HG03095 (cell line): ENCODE measurements around the gene PTPRA.
"Not testable (repeated sequence)": the region's sequence is repeated elsewhere in the genome, so short reads cannot be mapped to it uniquely, and the experiment has no call there.

ENCODE experiments used
- ATAC-seq: cut with Tn5 transposase; IDR thresholded peaks from one replicate; pipeline ENCODE4 v1.9.1; 2021; ENCODE audit warnings: moderate library complexity; ENCODE audit not compliant: unreplicated experiment

The PTPRA gene

DNA sequence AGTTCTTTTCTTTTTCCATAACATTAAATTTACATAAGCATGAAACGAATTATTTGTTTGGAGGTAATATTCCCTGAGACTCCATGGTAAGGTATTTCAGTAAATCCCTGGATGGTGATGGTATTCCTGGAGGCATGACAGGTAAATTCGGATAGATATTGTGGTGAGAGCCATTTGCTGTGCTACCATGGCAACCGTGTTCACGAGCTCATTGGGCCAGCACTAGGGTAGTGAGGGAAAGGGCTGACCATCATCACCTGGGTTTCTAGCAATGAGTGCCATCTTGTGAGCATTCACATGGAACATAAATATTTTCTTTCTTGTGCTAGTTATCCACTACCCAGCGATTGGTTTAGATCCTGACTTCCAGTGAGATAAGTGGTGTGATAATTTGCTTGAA is 118.3 kb downstream of the PTPRA start:
- no peak for ATAC-seq

DNA sequence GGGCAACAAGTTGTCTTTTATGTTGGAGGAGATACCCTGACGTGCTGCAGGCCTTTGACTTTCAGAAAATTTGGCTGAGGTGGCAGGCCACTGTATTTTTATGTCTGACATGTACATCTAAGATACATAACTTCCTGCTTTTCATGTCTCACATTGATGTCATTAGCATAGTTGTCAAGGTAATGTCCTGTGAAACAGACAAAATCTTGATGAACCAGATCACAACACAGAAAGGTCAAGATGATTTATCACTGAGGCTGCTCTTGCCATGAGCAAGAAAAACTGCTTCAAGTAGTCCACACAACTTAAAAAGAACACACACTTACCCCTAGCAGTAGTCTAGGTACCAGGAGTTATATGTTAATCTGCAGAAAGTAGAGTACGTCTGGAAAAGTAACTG is 120.0 kb downstream of the PTPRA start:
- ATAC-seq = no peak

DNA sequence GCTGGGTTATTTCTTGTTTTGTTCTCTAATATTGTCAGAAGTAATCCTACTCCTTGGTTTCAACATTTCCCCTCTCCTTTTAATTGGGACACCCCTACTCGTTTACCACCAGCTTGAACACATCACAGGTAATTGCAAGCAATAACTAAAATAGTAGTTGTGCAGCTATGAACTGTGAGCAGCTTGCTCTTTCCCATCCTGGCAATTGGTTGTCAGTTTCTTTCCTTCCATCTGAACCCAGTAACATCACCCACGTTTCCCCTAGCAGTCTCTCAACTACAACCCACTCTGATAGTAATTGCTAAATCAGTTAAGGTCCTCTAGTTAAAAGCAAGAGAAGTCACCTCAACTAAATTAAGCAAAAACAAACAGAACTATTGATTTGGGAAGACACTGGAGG is 122.5 kb downstream of the PTPRA start:
- ATAC-seq = no peak

DNA sequence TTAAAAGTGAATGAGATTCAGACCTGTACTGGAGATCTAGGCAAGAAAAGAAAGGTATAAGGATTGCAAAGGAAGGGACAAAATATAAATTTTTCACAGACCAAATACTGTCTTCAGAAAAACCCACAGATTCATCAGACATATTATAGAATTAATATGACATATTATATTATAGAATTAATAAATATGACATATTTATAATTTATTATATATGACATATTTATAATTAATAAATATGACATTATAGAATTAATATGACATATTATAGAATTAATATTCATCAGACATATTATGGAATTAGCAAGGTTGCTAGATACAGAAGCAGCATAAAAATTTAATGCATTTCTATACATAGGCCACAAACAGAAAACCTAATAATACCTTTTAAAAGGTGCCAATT is 125.4 kb downstream of the PTPRA start:
- ATAC-seq = no peak

DNA sequence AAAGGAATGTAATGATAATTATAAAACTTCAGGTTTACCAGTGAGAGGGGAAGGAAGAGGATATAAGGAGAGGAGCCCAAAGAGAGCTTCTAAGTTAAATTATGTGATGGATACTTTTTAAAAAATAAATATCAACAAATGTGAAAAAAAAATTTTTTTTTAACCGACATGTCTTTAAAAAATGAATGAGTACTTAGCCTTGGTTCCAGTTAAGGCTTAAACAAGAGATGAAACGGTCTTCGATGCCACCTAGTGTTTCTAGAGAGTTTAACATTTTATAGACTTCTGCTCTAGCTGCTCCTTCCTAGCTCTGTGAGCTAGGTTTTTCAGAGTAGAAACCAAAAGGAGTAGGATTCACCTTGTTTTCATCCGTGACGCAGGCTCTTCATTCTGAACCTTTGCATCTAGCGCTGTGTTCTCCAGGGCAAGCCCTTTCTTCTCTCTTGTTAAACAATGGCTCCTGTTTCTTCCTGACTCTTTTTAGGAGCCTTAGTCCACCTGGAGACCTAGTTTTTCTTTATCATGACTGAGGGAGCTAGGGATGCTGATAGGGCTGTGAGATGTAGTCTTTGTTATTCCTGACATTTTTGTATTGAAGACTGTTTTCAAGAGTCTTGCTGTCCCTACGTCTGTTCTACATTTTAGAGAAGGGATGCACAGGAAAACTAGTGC is 127.7 kb downstream of the PTPRA start:
- no peak for ATAC-seq

DNA sequence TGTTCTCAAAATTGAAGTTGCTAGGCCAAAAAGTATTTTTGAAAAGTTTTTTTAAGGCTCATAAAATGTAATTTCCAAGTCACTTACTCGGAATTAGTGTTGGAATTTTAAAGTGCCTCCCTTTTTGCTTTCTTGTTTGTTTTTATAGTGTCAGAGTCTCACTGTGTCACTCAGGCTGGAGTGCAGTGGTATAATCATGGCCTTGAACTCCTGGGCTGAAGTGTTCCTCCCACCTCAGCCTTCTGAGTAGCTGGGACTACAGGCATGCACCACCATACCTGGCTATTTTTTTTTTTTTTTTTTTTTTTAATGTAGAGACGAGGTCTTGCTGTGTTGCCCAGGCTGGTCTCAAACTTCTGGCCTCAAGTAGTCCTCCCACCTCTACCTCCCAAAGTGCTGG is 130.1 kb downstream of the PTPRA start:
- ATAC-seq = no peak

DNA sequence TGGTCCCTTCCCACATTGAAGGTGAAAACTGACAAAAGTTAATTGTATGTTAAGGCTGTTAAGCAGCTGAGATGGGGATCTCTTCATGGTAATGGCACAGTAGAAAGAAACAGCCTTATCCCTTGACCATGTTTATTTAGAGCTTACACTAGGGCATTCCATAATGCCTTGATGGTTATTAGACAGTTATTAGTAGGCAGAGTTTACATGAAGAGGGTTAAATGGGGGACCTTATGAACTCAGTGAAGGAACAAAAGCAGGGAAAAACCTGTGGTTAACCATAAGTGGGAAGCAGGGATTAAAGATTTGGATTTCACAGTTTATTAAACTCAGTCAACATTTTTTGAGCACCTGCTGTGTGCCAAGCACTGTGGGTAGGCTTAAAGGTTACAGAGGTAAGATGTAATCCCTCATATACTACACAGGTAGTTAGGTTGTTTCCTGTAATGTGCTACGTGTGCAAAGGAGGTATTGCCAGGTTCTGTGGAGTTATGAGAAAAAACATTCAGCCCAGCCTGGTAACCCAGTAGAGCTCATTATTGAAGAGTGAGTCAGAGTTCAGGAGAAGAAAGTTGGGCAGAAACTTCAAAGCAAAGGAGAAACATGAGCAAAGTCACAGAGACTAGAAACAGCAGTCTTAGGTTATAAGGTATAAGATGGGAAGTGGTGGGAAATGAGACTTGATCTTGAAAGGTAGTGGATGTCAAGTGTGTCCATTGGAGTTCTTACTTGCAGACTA is 137.9 kb downstream of the PTPRA start:
- no peak for ATAC-seq

DNA sequence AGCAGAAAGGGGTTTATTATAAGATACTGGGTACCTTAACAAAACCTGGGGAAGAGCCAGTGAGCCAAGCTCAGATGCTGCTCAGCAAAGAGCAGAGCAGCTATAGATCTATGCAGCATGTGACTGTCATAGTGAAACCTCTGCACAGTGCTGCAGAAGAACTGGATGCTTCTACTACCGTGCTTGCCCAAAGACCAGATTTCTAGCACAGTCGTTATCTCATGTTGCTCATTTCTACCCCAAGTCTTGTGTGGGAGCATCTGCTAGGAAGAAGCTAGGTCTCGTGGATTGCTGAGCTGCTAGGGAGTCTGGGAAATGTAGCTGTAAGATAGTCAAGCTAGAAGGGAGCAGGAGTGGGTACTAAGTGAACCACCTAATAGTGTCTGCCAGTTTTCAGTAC is 138.5 kb downstream of the PTPRA start:
- ATAC-seq = no peak

DNA sequence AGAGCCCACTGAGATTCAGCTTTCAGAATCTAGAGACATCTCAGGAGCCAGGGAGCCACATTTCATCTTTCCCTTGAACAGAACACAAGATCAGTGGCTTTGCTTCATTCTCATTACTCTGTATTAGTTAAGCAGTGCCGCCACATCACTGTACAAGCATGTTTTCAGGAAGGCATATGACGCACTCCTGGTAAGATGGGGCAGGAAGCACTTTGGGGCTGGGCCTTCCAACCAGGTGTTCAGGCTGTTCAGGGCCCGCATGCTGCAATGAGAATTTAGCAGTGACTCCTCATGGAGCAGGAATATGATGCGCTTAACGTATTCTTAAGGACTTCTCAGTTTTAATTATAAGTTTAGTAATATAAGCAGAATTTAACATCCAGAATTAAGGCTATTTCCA is 140.5 kb downstream of the PTPRA start:
- ATAC-seq = no peak

DNA sequence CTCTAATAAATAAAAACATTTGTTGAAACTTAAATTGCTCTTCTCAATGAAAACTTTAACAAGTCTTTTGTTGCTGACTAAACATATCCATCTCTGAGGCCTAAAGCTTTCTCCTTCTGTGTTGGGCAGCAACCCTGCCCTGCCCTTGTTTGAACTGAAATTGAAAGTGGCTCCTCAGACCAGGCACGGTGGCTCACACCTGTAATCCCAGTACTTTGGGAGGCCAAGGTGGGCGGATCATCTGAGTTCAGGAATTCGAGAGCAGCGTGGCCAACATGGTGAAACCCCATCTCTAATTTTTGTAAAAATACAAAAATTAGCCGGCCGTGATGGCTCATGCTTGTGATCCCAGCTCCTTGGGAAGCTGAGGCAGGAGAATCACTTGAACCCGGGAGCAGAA is 140.9 kb downstream of the PTPRA start:
- ATAC-seq = no peak

DNA sequence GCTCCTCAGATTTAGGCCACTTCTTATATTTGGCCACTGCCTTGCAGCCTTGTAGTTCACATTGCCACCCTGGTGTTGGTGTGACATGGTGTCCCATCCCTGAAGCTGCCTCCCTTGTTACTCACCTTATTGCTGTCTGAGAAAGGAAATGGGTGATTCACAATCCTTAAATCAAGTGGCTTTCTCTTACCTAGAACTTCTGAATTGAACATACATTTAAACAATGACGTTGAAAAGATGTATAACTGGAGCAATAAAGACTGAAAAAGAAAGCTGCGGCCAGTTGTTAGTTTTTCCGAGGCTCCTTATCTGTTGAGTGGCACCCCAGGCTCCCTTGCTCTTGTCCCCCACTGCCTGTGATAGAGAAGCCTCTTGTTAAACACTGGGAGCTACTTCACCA is 141.4 kb downstream of the PTPRA start:
- no peak for ATAC-seq

DNA sequence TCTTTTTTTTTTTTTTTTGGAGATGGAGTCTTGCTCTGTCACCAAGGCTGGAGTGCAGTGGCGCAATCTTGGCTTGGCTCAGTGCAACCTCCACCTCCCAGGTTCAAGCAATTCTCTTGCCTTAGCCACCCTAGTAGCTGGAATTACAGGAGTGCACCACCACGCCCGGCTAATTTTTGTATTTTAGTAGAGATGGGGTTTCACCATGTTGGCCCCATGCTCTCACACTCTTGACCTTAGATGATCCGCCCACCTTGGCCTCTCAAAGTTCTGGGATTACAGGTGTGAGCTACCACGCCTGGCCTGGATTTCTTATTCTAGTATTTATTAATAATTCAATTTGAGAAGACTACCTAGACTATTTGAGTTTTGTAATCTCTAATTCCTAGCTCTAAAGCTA is 142.0 kb downstream of the PTPRA start:
- not testable (repeated sequence) for ATAC-seq

DNA sequence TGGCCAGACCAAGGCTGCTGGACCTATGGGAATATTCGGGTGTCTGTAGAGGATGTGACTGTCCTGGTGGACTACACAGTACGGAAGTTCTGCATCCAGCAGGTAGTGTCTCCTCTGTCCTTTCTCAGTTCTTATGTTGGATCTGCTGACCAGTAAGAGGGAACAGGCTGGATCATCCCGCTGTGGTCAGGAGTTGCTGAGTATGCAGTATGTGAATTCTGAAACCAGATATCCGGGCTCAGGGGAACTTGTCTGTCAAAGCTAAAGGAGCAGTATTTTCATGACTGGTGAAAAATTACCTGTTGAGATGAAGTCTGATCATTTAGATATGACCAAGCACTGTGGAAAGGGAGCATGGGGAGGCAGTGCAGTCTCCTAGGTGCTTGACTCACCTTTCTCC is 148.0 kb downstream of the PTPRA start:
- ATAC-seq = no peak

DNA sequence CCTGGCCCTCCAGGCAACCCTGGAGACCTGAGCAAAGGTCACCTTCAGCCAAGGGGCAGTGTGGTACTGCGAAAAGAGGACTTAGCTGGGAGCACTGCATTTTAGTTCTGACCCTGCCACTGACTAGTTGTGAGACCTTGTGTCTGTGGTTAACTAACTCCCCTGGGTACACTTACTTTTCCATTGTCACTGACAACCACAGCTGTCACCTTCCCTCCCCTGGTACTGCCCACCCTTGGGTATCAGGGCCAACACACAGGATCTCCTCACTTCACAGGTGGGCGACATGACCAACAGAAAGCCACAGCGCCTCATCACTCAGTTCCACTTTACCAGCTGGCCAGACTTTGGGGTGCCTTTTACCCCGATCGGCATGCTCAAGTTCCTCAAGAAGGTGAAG is 148.5 kb downstream of the PTPRA start:
- ATAC-seq = no peak

DNA sequence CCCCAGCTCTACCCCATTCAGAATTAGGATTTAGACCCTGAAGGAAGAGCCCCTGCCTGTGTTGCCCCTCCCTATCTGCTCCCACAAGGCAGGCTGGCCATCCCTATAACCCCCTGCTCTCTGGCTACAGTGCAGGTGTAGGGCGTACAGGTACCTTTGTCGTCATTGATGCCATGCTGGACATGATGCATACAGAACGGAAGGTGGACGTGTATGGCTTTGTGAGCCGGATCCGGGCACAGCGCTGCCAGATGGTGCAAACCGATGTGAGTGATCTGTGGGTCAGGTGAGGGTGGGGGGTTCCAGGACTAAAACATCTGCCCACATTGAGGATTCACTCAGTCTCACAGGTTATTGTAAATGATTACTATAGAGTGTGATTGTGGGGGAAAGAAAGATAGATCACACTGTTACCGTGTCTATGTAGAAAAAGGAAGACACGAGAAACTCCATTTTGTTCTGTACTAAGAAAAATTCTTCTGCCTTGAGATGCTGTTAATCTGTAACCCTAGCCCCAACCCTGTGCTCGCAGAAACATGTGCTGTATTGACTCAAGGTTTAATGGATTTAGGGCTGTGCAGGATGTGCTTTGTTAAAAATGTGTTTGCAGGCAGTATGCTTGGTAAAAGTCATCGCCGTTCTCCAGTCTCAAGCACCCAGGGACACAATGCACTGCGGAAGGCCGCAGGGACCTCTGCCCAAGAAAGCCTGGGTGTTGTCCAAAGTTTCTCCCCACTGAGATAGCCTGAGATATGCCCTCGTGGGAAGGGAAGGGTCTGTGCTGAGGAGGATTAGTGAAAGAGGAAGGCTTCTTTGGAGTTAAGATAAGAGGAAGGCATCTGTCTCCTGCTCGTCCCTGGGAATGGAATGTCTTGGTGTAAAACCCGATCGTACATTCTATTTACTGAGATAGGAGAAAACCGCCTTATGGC is 149.5 kb downstream of the PTPRA start:
- not testable (repeated sequence) for ATAC-seq

DNA sequence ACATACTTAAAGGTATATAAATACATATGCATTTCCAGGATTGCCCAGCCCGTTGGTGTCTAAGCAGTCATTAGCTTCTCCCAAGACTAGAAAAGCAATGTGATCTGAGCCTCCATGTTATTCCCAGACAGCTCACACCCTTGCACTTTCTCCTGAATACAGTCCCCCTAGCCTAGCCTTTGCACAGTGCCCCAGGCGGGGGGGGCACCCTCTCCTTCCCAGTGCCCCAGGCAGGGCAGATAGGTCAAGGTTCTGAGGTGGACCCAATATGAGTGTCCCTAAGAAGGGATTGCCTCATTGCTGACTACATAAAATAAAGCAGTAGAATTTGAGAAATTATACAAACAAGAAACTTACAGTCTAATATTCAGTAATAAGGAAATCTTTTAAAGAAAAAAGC is 154.7 kb downstream of the PTPRA start:
- no peak for ATAC-seq

DNA sequence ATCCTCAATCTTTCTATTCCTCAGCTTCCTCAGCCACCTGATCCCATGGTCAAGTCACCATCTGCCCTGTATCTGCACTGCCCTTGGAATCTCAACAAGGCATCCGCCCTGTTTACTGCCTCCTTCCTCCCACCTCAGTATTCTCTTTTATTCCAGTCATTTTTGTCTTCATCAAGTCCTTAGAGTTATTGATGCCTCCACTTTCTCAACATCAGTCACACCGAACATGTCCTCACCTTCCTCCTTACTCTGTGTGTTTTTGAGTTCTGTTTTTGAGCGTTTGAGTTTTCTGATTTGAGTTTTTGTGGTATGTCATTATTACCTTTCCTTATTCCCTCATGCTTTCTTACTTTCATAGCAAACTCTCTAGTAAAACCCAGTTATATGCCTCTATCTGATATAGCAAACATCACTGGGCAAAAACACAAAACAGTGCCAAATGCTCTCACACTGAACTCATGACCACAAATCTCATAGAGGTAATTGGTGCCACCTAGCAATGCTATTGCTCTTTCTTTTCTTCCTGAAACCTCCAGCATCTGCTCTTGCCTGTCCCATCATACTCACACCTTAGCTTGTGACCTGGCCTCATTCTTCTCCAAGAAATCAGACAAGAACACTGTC is 158.4 kb downstream of the PTPRA start:
- ATAC-seq = no peak

DNA sequence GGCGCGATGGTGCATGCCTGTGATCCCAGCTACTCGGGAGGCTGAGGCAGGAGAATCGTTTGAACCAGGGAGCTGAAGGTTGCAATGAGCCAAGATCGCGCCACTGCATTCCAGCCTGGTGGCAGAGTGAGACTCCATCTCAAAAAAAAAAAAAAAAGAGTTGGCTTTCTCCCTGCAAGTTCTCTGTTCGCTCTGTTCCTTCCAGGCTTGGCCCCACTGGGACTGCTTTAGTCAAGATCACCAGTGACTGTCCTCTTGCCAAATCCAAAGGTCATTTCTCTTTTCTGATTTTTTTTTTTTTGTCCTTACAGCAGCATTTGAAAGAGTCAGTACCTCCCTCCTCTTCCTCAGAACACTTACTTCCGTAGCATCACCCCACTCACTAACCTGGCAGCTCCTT is 159.3 kb downstream of the PTPRA start:
- no peak for ATAC-seq

DNA sequence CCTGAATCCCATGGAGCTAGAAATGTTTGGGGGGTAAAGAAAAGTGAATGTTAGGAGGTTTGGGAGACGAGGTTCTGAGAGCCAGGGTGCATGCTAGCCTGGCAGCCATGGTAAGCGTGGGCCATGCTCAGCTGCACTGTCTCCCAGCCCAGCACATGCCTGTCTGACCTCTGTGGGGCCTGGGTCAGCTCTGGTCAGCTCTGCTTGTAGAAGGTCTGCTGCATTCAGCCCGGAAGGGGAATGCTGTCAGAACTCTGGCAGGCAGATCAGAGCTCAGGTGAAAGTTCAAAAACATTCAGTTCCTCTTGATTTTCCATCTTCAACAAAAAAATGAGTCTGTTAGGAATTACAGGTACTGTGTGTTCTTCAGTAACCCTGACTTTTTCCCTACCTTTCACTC is 164.4 kb downstream of the PTPRA start:
- ATAC-seq = no peak

DNA sequence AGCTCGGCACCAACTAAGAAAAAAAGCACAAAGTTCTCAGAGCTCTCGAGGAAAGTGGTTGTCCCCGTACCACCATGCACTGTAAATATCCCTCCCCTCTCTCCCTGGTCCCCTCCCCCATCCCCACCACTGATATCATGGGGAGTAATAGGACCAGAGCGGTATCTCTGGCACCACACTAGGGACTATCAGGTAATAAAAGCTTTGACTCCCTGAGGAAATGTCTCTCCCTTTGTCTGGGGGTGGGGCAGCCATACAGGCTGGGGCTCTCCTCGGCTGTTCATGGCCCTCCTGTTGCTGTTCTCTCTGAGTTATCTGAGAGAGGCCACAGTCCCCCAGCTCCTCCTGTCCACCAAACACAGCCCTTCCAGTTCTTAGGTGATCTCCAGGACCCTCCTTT is 165.2 kb downstream of the PTPRA start:
- ATAC-seq = no peak

DNA sequence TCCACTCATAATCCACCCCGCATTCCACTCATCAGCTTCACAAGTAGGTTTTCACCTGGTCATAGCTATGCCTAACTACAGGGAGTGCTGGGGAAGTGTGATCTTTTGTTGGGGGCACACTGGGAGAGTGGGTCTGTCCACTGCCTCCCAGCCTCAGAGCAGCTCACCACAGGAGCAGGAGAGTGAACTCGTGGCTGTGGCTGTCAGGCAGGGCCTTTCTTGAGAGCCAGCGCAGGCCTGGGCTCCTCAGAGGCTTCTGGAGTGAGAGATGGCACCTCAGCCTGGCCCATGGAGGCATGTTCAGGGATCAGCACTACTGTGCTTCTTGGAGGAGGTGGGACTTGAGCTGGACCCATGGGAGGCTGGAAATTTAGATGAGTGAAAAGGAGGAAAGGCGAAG is 166.1 kb downstream of the PTPRA start:
- ATAC-seq = no peak
